Activated effector memory CD4-positive, alpha-beta T cell treated with Interleukin-2 at 50 U/mL for 16 hours (primary cell): ENCODE data around the gene CENPX.

Experiments used
- DNase-seq: peaks from one replicate; pipeline ENCODE4 v3.0.0-alpha.2; 2020

The CENPX gene

GRCh38 chr17:82022310-82022980 is at the start of gene CENPX:
Gene CENPX, minus strand, starts transcription at chr17:82022878. Its CDS starts 17 bp downstream, at chr17:82022861.
- DNase-seq, result no peak

- DNase-seq, result no peak
Observed at GRCh38 chr17:82070611-82071010, 47.9 kb upstream of the CENPX start.

- DNase-seq, result peak; percentile 60
Observed at GRCh38 chr17:82065638-82066303, 43.1 kb upstream of the CENPX start, which contains the start of gene DUS1L. Gene DUS1L, minus strand, starts transcription at chr17:82065804. Its CDS starts 745 bp downstream, at chr17:82065059.

GRCh38 chr17:82065193-82065637 is 42.5 kb upstream of the CENPX start:
- DNase-seq, result no peak

- no peak for DNase-seq
Observed at GRCh38 chr17:82064433-82065192, 41.9 kb upstream of the CENPX start.

- no peak for DNase-seq
Observed at GRCh38 chr17:82063424-82064415, 41.0 kb upstream of the CENPX start.

- DNase-seq, result no peak
Observed at GRCh38 chr17:82062984-82063368, 40.3 kb upstream of the CENPX start.

GRCh38 chr17:82062076-82062983 is 39.7 kb upstream of the CENPX start:
- no peak for DNase-seq

- DNase-seq, result no peak
Observed at GRCh38 chr17:82061047-82061925, 38.6 kb upstream of the CENPX start.

GRCh38 chr17:82060614-82061013 is 37.9 kb upstream of the CENPX start:
- no peak for DNase-seq

GRCh38 chr17:82060001-82060380 is 37.3 kb upstream of the CENPX start:
- DNase-seq, result no peak

GRCh38 chr17:82059272-82060000 is 36.8 kb upstream of the CENPX start:
- no peak for DNase-seq

GRCh38 chr17:82058855-82059249 is 36.2 kb upstream of the CENPX start:
- DNase-seq, result no peak

- DNase-seq, result no peak
Observed at GRCh38 chr17:82058230-82058854, 35.7 kb upstream of the CENPX start.

GRCh38 chr17:82056729-82057621 is 34.3 kb upstream of the CENPX start:
- no peak for DNase-seq

- DNase-seq, result no peak
Observed at GRCh38 chr17:82055965-82056728, 33.5 kb upstream of the CENPX start.
